GM18907 (cell line): ENCODE data around the gene SMPX.
A peak's percentile ranks its signal among the peaks of the same experiment; 100 is the strongest.

Experiments
- ATAC-seq: cut with Tn5 transposase; IDR thresholded peaks from one replicate; pipeline ENCODE4 v1.9.1; 2021; ENCODE audit warnings: mild to moderate bottlenecking, moderate library complexity; ENCODE audit not compliant: unreplicated experiment

The SMPX gene

GRCh38 chrX:21744721-21745120 lies 13.2 kb downstream of the SMPX start:
- no peak for ATAC-seq

GRCh38 chrX:21744060-21744459 lies 13.9 kb downstream of the SMPX start:
- no peak for ATAC-seq

DNA sequence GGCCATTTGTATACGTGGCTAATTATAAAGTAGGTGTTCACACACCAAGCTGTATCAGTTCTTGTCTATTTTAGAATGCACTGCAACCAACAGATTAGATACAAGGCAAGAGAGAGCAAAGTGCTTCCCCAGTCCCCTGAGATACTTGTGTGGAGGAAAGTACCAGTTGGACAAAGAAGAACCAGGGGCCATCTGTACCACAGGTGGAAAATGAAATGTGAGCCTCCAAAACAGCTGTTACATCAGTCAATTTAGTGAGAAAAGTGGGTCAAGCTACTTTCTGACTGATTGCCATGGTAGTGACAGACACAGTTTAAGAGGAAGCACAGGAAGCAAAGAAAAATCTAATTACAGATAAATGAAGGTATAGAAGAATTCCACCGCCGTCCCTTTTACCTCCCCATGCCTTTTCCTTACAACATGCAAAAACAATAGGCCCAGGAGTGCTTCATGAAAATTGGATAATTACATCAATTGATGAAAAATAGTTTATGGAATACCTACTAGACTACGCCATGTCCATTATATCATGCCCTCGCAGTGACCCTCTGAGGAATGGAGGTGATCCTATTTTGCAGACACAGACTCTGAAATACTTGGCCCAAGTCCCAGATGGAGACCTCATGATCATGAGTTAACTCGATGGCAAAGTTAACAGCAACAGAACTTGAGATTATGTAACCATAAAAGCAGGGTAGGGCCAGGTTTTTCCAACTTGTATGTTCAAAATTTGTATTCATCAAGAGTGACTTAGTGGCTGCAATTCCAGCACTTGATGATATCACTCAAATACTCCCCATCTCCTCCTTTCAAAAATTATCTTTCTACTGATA lies 15.8 kb downstream of the SMPX start:
- ATAC-seq: peak; percentile 51

GRCh38 chrX:21741364-21741763 lies 16.6 kb downstream of the SMPX start:
- peak; percentile 6 for ATAC-seq

GRCh38 chrX:21740329-21741274 lies 17.3 kb downstream of the SMPX start:
- ATAC-seq: peak; percentile 47

- ATAC-seq: no peak
Measured at GRCh38 chrX:21738950-21739287, 19.0 kb downstream of the SMPX start.

DNA sequence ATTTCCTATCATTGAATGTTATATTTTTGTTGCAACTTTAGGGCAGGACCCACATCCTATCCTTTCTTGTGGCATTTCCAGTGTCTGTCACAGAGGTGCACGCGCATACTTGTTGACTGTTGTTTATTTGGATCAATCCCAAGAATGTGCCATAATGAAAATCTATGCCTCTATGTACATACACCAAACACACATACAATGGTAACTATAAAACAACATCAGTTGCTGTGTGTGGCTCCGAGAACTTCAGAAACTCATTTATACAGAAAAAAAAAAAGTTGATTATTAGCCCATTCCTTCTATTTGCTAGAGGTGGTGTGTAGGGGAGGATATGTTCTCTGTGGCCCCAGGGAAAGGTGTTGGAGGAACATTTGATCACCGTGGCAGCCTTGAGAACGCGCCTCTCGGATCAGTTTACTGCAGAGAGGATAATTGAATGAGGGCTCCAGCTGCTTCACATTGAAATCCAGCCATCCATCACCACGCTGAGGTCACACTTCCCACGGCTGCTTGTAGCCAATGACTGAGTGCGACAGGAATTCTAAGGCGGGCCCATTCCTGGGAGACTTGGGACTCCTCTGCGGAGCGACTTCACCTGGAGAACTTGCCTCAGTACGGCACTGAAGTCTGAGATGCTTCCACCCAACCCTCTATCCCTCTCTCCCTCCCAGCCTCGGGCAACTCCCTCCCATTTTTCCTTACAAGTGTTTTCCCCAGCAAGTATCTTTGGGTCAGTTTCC lies 19.5 kb downstream of the SMPX start:
- no peak for ATAC-seq

GRCh38 chrX:21735768-21736127 lies 22.2 kb downstream of the SMPX start:
- ATAC-seq: no peak

DNA sequence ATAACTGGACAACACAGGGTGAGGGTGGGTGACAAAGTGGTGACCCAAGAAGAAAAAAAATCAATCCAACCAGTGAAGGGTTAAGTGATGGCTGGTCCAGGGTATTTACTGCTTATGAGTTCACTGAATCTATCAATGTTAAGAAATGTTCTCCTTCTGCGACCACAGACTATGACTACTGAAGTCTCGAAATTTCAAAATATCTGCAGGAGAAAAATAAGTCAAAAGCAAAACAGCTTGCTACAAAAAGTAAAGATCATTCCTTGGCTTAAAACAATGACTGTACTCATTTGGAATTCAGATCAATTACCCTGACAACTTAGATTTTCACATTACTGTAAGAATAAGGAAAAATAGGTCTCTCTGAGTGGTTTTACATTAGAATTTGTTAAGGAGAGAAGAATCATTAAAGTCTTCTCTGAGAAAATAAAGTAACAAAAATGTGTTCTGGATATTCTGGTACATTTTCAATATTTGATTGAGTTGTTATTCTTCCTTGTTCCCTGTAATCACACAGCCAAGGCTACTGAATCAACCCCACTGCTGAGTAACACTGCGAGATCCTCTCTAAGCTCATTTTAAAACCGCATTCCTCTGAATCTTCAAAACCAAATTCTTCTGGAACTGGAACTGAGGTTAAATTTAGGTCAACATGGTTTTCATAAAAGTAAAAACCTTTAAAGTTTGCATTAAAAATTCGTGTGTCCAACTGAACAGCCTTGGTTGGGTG lies 22.7 kb downstream of the SMPX start:
- no peak for ATAC-seq

DNA sequence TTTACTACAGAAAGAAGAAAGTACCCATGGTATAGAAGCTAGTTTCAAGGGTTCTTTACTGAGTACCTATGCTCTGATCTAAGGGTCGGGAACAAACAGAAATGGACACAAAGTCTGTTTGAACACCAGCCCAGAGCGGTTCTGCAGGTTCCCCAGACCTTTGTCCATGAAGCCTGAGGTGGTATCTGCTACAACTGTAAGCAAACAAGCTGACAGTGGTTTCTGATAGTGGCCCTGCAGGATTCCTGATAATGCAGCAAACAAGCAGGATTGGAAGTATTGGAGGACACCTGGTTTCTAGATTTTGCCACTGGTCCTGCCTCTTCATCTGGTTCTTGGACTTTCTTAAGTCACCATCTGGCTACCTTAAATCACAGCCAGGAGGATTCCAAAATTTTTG lies 23.7 kb downstream of the SMPX start:
- no peak for ATAC-seq

DNA sequence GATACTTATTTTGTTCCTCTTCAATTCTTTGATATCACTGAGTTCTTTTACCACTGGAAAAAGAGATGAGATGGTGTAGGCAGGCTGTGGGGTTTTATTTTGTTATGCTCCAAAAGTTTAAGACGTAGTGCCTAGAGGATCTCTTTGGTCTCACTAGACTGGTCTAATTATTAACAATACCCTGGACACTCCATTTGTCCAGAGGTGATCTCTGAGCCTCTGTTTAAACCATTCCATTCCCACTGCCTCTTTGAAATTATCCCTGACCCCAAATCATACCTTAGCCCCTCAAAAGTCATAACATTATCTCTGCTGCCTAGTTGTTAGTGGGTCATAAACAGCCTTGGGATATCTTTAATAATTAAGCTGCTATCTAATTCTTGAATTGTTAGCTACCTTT lies 24.2 kb downstream of the SMPX start:
- no peak for ATAC-seq

DNA sequence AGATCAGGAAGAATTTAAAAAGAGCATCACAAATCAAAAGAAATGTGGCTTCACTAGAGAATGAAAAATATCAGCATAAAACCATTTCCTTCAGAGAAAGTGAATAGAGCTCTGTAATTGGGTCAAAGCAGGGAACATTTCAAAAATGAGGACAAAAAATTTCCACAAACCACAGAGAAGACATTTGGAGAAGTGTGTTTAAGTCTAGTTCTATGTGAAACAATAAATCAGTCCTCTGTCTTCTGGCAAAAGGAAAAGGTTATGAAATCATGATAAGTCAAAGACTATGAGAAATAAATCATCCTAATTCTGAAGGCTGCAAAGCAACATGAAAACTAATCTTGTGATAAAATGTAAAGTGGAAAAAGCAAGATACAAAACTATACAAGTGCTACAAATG lies 27.9 kb downstream of the SMPX start:
- ATAC-seq: no peak

DNA sequence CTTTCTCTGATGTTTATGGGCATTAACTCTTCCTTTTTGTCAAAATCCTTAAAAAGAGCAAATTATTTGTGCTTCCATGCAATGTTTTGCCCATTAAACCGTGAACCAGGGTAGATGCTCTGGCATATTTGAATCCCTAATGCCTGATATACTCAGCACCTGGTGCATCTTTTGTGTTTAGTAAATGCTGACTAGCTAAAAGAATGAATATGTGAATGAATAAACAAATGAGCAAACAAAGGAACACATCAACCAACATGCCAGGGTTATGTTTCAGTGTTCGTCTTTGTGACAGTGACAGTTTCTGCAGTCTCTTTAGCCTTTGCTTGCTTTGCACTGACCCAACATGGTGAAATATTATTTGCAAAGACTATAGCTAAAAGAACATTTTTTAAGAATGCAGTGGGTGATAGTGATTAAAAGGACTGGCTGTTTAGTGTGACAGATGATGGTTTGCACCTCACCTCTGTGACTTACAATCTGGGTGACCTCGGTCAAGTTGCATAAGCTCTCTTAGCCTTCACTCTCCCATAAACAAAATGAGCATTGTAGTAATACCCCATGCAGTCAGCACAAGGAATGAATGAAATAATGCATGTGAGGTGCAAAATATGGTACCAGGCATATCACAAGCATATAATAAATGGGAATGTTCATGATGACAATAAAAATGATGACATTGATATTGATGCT lies 29.5 kb downstream of the SMPX start:
- no peak for ATAC-seq

GRCh38 chrX:21725916-21726315 lies 32.0 kb downstream of the SMPX start:
- ATAC-seq: no peak

DNA sequence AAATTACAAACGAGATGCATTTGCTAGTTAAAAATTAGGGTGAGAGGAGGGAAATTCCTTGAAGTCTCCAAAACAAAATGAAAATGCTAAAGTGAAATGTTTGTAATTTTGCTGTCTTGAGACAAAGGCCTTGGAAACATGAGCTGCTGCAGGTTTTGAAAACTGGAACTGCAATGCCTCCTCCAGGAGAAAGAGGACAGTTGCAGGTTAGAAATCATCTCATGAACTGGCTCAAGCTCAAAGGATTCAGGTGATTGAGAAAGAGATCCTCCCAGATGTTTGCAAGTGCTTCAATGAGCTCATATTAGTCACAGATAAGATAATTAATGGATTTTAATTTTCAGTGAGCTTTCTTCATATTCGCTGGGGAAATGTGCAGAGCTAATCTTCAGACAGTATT lies 32.4 kb downstream of the SMPX start:
- no peak for ATAC-seq

DNA sequence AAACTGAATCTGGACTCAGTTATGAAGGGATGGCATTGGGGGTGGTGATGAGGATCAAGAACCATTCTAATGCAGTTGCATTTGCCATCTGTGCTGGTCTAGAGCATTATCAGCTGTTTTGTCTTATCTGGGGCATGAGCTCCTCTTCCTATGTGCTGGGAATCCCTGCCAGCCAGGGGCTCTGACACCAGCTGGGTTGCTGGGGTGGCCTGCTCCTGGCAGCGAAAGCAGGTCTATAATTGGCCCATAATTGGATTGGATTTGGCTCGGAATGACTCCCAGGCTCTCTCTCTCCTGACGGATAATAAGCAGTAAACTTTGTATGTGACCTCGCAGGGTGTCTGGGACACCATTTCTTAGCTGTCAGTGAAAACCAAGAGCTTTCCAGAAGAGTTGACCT lies 34.1 kb downstream of the SMPX start:
- no peak for ATAC-seq

GRCh38 chrX:21723084-21723483 lies 34.8 kb downstream of the SMPX start:
- ATAC-seq: no peak

DNA sequence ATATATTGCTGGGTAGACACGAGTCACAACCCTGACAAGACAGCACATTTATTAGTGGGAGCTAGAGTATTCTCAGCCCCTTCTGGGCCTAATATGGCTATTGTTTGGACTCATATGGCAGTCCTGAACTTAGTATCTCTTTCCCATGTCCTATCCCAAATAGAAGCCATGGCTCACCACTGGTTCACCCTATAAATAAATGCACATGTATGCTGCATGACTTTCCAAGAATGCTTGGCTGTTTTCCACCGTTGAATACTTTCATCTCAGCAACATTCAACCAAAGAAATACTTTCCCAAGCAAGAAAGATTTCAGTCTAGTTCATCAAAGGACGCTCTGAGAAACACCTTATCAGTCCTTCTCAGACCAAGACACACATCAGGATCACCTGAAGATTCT lies 36.7 kb downstream of the SMPX start:
- ATAC-seq: no peak

DNA sequence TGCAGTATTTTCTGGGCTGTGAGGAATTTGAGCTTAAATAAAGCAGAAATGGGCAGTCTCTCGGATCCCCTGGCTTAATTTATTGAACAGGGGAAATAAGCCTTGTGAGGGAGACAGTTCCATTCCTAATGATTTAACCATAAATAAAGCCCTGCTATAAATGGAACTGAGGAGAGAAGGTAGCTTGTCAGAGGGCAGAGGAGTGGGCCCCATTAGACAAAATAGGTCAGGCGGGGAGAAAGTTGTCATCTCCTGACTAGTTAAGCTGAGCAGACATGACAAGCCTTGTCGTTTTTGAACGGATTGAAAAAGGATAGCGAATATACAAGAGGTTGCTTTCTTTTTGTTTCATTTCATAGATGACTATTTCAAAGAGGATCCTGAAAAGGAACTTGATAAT lies 39.3 kb downstream of the SMPX start:
- no peak for ATAC-seq

DNA sequence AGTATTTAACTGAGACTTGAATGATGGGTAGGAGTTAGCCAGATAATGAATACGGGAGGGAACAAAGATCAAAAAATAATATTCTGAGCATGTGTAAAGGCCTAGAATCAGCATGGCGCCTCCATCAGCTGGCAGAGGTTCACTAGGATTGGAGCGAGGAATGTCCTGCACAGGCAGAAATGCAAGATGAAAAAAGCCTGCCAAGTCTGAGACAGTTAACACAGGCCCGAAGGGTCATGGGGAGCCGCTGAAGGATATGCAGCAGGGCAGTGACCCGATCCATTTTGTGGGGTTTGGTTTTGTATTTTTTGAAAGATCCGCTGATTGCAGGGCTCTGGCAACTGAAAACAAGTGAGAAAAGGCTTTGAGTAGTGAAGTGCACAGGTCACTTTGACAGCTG lies 40.1 kb downstream of the SMPX start:
- ATAC-seq: no peak
